ENCODE data around the gene HDAC11. TPM values are rescaled to one million over a fixed set of nuclear protein-coding genes. Genes with fewer than 3 reads are reported as not detected.
"Not testable (repeated sequence)": the region's sequence is repeated elsewhere in the genome, so short reads cannot be mapped to it uniquely, and the experiment has no call there.

HDAC11 gene
- total RNA-seq, 2 experiments from 2014 or later: 1.8 to 2.0 TPM

DNA sequence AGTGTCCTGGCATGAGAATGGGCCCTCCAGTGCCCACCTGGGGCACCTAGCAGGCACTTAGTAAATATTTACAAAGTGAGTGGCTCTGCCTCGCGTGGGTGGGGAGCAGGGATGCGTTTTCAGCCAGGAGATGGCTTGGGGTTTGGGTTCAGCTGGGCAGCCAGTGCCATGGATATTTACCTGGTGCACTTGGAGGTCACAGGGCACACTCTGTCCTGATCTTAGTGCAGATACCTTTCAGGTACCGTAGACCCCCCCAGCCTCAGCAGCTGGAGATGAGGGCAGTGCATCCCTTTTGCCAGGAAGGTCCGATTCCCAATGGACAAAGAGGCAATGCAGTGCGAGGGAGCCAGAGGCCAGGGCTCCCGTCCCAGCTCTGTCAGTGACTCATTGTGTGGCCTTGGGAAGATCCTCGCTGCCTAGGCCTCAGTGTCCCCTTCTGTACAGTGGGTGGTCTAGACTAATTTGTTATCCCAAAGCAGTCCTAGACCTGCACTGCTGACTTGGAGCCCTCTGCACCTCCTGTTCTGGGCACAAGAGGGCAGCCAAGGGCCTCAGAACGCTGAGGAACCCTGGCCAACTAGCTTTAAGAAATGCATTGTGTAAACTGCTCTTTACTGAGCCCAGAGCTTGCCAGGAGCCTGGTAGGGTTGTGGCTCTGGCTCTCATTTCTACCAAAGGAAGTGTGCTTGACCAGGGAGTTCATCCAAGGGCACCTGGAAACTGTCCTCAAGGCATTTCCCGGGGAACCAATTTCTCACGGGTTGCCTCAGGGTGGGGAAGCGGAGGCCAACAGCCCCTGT is 16.0 kb downstream of the HDAC11 start:
- H3K4me3 Mint-ChIP-seq: no peak overlapping the region
- CTCF ChIA-PET: interaction anchor here (0.6 to 8.4 kb wide), 40 partner anchors 10 to 404 kb away, joined by 3 to 349 read pairs (median 4); no protein-coding TSS in a partner anchor
- no peaks in the 10 kb centered on the region for H3K36me3 Mint-ChIP-seq (ENCODE audit: low read depth)
- H3K27me3 Mint-ChIP-seq: no peaks in the 10 kb centered on the region
- no peak overlapping the region for H3K27ac Mint-ChIP-seq
- peak; percentile 85 for DNase-seq
- POLR2A ChIA-PET: interaction anchor here (0.8 to 1.8 kb wide), 2 partner anchors 152 to 389 kb away, joined by 3 to 5 read pairs; no protein-coding TSS in a partner anchor
- no peaks in the 10 kb centered on the region for H3K9me3 Mint-ChIP-seq
- TF ChIP-seq, protein P1, sequence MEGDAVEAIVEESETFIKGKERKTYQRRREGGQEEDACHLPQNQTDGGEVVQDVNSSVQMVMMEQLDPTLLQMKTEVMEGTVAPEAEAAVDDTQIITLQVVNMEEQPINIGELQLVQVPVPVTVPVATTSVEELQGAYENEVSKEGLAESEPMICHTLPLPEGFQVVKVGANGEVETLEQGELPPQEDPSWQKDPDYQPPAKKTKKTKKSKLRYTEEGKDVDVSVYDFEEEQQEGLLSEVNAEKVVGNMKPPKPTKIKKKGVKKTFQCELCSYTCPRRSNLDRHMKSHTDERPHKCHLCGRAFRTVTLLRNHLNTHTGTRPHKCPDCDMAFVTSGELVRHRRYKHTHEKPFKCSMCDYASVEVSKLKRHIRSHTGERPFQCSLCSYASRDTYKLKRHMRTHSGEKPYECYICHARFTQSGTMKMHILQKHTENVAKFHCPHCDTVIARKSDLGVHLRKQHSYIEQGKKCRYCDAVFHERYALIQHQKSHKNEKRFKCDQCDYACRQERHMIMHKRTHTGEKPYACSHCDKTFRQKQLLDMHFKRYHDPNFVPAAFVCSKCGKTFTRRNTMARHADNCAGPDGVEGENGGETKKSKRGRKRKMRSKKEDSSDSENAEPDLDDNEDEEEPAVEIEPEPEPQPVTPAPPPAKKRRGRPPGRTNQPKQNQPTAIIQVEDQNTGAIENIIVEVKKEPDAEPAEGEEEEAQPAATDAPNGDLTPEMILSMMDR (IDR thresholded peaks at IDR 0.05): peak; percentile 95
- H3K4me1 Mint-ChIP-seq (ENCODE audit: low read depth): peaks cover 3% of the 10 kb centered on the region
- ATAC-seq: peak; percentile 98
- intact Hi-C loops (cut with micrococcal nuclease): loop anchor here (1.0 kb wide), 1 partner anchor 152 kb away; no protein-coding TSS in a partner anchor

DNA sequence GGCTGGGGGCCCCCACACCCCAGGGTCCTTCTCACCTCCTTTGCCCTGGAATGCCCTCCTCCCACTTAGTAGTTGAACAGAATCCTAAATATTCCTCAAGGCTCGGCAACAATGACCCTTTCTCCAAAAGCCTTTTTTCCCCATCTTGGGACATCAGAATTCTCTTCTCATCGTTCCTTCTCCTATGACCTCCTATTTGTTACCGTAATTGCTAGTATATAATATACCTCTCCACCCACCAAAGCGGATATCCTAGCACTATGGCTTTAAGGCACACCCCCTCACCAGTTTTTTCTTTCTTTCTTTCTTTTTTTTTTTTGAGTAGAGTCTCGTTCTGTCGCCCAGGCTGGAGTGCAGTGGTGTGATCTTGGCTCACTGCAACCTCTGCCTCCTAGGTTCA is 16.8 kb downstream of the HDAC11 start:
- ATAC-seq: no peak
- ChIA-PET CTCF (interaction anchor here (0.6 to 8.4 kb wide), 38 partner anchors 11 to 405 kb away, joined by 3 to 349 read pairs (median 4); no protein-coding TSS in a partner anchor), POLR2A (interaction anchor here (2.1 kb wide), 1 partner anchor 151 kb away, joined by 5 read pairs; no protein-coding TSS in a partner anchor)
- peaks cover 3% of the 10 kb centered on the region for H3K4me1 Mint-ChIP-seq (ENCODE audit: low read depth)
- no peak overlapping the region for H3K4me3 Mint-ChIP-seq
- H3K27me3 Mint-ChIP-seq: no peaks in the 10 kb centered on the region
- no peak for DNase-seq
- TF ChIP-seq, protein P1 (IDR thresholded peaks at IDR 0.05): no peak
- H3K9me3 Mint-ChIP-seq: no peaks in the 10 kb centered on the region
- H3K36me3 Mint-ChIP-seq (ENCODE audit: low read depth): no peaks in the 10 kb centered on the region
- no peak overlapping the region for H3K27ac Mint-ChIP-seq
- intact Hi-C loops (cut with micrococcal nuclease): loop anchor here (1.0 kb wide), 1 partner anchor 151 kb away; no protein-coding TSS in a partner anchor

DNA sequence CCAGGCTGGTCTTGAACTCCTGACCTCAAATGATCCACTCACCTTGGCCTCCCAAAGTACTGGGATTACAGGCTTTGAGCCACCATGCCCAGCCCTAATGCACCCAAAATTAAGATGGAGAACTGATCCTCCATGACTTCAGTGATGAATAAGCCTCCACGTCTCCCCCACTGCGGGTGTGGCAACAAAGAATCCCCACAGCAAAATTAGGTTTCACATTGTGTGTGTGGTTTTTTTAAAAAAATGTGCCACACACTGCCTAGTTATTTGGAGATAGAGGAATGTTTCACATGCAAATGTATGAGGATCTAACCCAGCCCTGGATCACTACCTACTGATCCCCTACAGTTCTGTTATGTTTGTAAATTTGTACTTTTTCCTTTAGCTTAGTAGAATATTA is 17.3 kb downstream of the HDAC11 start:
- Mint-ChIP-seq H3K9me3 (no peaks in the 10 kb centered on the region), H3K36me3 (ENCODE audit: low read depth) (no peaks in the 10 kb centered on the region), H3K4me1 (ENCODE audit: low read depth) (peaks cover 3% of the 10 kb centered on the region), H3K4me3 (no peak overlapping the region), H3K27me3 (no peaks in the 10 kb centered on the region), H3K27ac (no peak overlapping the region)
- DNase-seq (no peak), ATAC-seq (no peak)
- CTCF ChIA-PET: interaction anchor here (0.7 to 8.4 kb wide), 8 partner anchors 62 to 388 kb away, joined by 3 to 349 read pairs (median 3); no protein-coding TSS in a partner anchor
- intact Hi-C loops (cut with micrococcal nuclease): no loop called here
- POLR2A ChIA-PET: interaction anchor here (2.1 kb wide), 1 partner anchor 151 kb away, joined by 5 read pairs; no protein-coding TSS in a partner anchor
- TF ChIP-seq, protein P1 (IDR thresholded peaks at IDR 0.05): no peak

DNA sequence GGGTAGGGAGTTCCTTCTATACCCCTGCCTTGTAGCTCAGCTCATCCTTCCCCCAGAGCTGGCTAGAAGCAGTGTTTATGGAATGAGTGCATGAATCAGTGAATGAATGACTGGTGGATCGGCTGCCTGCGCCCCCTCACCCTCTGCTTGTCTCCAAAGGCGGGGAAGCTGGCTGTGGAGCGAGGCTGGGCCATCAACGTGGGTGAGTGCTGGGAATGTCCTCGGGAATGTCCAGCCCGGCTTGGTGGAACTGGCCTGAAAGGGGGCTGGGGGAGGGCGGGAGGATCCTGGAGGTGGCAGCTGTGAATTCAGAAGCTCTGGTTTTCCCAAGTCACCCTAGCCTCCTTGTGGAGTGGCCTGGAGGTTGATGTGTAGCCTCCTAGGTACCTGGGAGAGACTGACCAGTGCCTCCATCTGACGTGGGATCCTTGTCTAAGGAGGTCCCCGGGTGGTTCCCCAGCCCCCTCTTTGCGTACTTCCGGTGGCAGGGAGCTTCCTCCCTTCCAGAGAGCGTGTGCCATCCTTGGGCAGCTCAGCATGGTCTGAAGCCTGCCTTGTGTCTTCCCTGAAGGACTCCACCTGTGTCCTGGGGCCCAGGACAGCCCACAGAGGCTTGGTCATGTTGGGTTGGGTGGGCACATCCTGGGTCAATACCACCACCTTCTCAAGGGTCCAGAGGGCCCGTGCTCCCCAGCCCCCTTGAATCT is 18.4 kb downstream of the HDAC11 start:
- Mint-ChIP-seq H3K36me3 (ENCODE audit: low read depth) (no peaks in the 10 kb centered on the region), H3K27me3 (no peaks in the 10 kb centered on the region), H3K4me1 (ENCODE audit: low read depth) (peaks cover 3% of the 10 kb centered on the region), H3K27ac (no peak overlapping the region), H3K4me3 (no peak overlapping the region), H3K9me3 (no peaks in the 10 kb centered on the region)
- no peak for ATAC-seq
- intact Hi-C loops (cut with micrococcal nuclease): no loop called here
- POLR2A ChIA-PET: interaction anchor here (0.7 to 2.1 kb wide), 3 partner anchors 9 to 150 kb away, joined by 3 to 5 read pairs (median 3); no protein-coding TSS in a partner anchor
- TF ChIP-seq, protein P1 (IDR thresholded peaks at IDR 0.05): no peak
- CTCF ChIA-PET: interaction anchor here (1.0 to 8.4 kb wide), 7 partner anchors 61 to 387 kb away, joined by 3 to 349 read pairs (median 3); no protein-coding TSS in a partner anchor
- no peak for DNase-seq

DNA sequence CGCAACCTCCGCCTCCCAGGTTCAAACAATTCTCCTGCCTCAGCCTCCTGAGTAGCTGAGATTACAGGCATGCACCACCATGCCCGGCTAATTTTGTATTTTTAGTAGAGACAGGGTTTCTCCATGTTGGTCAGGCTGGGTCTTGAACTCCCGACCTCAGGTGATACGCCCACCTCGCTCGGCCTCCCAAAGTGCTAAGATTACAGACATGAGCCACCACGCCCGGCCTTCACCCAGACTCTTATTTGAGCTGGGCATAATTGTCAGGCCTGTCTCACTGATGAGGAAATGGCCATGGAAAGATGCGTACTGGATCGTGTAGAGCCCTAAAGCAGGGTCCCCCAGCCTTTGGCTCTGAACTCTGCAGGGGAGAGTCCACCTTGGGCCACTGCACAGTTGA is 19.1 kb downstream of the HDAC11 start:
- ChIA-PET CTCF (interaction anchor here (1.3 to 8.4 kb wide), 3 partner anchors 41 to 151 kb away, joined by 3 to 349 read pairs (median 3); no protein-coding TSS in a partner anchor), POLR2A (interaction anchor here (1.0 to 2.1 kb wide), 2 partner anchors 146 to 149 kb away, joined by 3 to 5 read pairs; no protein-coding TSS in a partner anchor)
- ATAC-seq; H3K36me3 Mint-ChIP-seq (ENCODE audit: low read depth); H3K27ac Mint-ChIP-seq; H3K27me3 Mint-ChIP-seq; H3K4me3 Mint-ChIP-seq; DNase-seq; H3K4me1 Mint-ChIP-seq (ENCODE audit: low read depth); H3K9me3 Mint-ChIP-seq; intact Hi-C loops (cut with micrococcal nuclease): not testable (repeated sequence)

All from activated CD8-positive, alpha-beta T cell treated with anti-CD3 and anti-CD28 coated beads for 36 hours (primary cell).